Glutamatergic neuron (in vitro differentiated cells): ENCODE results near the gene VIPR1. TPM values are rescaled to one million over a fixed set of nuclear protein-coding genes. Genes with fewer than 3 reads are reported as not detected.

ENCODE experiments used
- DNase-seq: peaks from one replicate; pipeline ENCODE4 v3.0.0; 2022
- H3K27ac Mint-ChIP-seq: one replicate; pipeline ENCODE4 v1.8.0; 2020; ENCODE audit warnings: mild to moderate bottlenecking, mixed read lengths, inconsistent platforms; ENCODE audit not compliant: unreplicated experiment
- H3K27me3 Mint-ChIP-seq: one replicate; pipeline ENCODE4 v1.8.0; 2020; ENCODE audit warnings: mild to moderate bottlenecking, moderate library complexity, mixed read lengths, inconsistent platforms; ENCODE audit not compliant: unreplicated experiment
- H3K36me3 Mint-ChIP-seq: one replicate; pipeline ENCODE4 v1.8.0; 2020; ENCODE audit warnings: mild to moderate bottlenecking, mixed read lengths, inconsistent platforms; ENCODE audit not compliant: unreplicated experiment
- H3K4me1 Mint-ChIP-seq: one replicate; pipeline ENCODE4 v1.8.0; 2020; ENCODE audit warnings: mild to moderate bottlenecking, low read depth, mixed read lengths, inconsistent platforms; ENCODE audit not compliant: unreplicated experiment
- H3K4me3 Mint-ChIP-seq: one replicate; pipeline ENCODE4 v1.8.0; 2020; ENCODE audit warnings: mild to moderate bottlenecking, mixed read lengths, inconsistent platforms; ENCODE audit not compliant: unreplicated experiment
- H3K9me3 Mint-ChIP-seq: one replicate; pipeline ENCODE4 v1.8.0; 2020; ENCODE audit warnings: mild to moderate bottlenecking, moderate library complexity, mixed read lengths, inconsistent platforms; ENCODE audit not compliant: unreplicated experiment
- CTCF ChIP-seq: fragments of 200-600 bp; sonication (generic); IDR thresholded peaks from one replicate; pipeline ENCODE4 v1.5.0; 2021; ENCODE audit not compliant: partially characterized antibody, unreplicated experiment
- total RNA-seq: library from RNA; stranded (reverse); fragmentation: NEBNext Ultra II Directional; extraction: Animal tissue kit (Norgen Biotek cat#: 25700); gene quantifications from one replicate; pipeline ENCODE4 v1.2.1, GENCODE V29; 2021; ENCODE audit not compliant: unreplicated experiment

Gene VIPR1
- total RNA-seq, 1 donor from 2014 or later = not detected

- TF ChIP-seq CTCF = no peak
- no peaks in the 10 kb centered on the region for H3K36me3 Mint-ChIP-seq
- no peak overlapping the region for H3K4me3 Mint-ChIP-seq
- no peak for DNase-seq
- H3K9me3 Mint-ChIP-seq = peaks cover 9% of the 10 kb centered on the region
- H3K27me3 Mint-ChIP-seq = peaks cover 25% of the 10 kb centered on the region
- peaks cover 6% of the 10 kb centered on the region for H3K4me1 Mint-ChIP-seq
- H3K27ac Mint-ChIP-seq = peak overlapping the region; percentile 22
Observed at GRCh38 chr3:42499478-42499871, 3.0 kb upstream of the VIPR1 start.

- Mint-ChIP-seq H3K4me1 (peaks cover 6% of the 10 kb centered on the region), H3K4me3 (no peak overlapping the region), H3K9me3 (peaks cover 9% of the 10 kb centered on the region), H3K27ac (no peak overlapping the region), H3K36me3 (no peaks in the 10 kb centered on the region), H3K27me3 (peaks cover 25% of the 10 kb centered on the region)
- no peak for TF ChIP-seq CTCF
- DNase-seq = peak; percentile 5
Observed at GRCh38 chr3:42500091-42500490, 2.4 kb upstream of the VIPR1 start.

GRCh38 chr3:42500909-42501308 is 1.5 kb upstream of the VIPR1 start:
- peak; percentile 7 for DNase-seq
- Mint-ChIP-seq H3K27me3 (peaks cover 25% of the 10 kb centered on the region), H3K4me1 (peaks cover 6% of the 10 kb centered on the region), H3K27ac (no peak overlapping the region), H3K9me3 (peaks cover 9% of the 10 kb centered on the region), H3K4me3 (peak overlapping the region; percentile 81), H3K36me3 (no peaks in the 10 kb centered on the region)
- no peak for TF ChIP-seq CTCF

GRCh38 chr3:42501321-42501680 is 1.1 kb upstream of the VIPR1 start:
- Mint-ChIP-seq H3K4me1 (peaks cover 6% of the 10 kb centered on the region), H3K9me3 (peaks cover 10% of the 10 kb centered on the region)
- no peak for TF ChIP-seq CTCF

GRCh38 chr3:42501681-42502428 is 588 bp upstream of the VIPR1 start:
- H3K4me3 Mint-ChIP-seq = peak overlapping the region; percentile 85
- DNase-seq = peak; percentile 57
- peaks cover 11% of the 10 kb centered on the region for H3K9me3 Mint-ChIP-seq
- H3K27ac Mint-ChIP-seq = no peak overlapping the region
- no peak for TF ChIP-seq CTCF
- H3K4me1 Mint-ChIP-seq = peaks cover 6% of the 10 kb centered on the region
- peaks cover 25% of the 10 kb centered on the region for H3K27me3 Mint-ChIP-seq
- H3K36me3 Mint-ChIP-seq = no peaks in the 10 kb centered on the region

More at GRCh38 chr3:42501321-42501680, 1.1 kb upstream of the VIPR1 start:
- peak; percentile 47 for DNase-seq
- Mint-ChIP-seq H3K27me3 (peaks cover 25% of the 10 kb centered on the region), H3K4me3 (peak overlapping the region; percentile 85), H3K36me3 (no peaks in the 10 kb centered on the region), H3K27ac (no peak overlapping the region)
